Kidney epithelial cell (primary cell): ENCODE measurements around the gene NPTXR. TPM values are rescaled to one million over a fixed set of nuclear protein-coding genes. Genes with fewer than 3 reads are reported as not detected.

Source experiments
- DNase-seq: peaks from one replicate; pipeline ENCODE4 v3.0.0-alpha.2; 2010; ENCODE audit warnings: low read depth
- H3K27me3 ChIP-seq: 2 replicates; pipeline ENCODE4 v1.6.0; 2011; ENCODE audit warnings: low read length; ENCODE audit not compliant: control insufficient read depth, insufficient read depth
- H3K36me3 ChIP-seq: 2 replicates; pipeline ENCODE4 v1.5.1; 2011; ENCODE audit warnings: low read length; ENCODE audit not compliant: control insufficient read depth, insufficient read depth
- H3K4me3 ChIP-seq: 2 replicates; pipeline ENCODE4 v1.5.1; 2011; ENCODE audit warnings: low read depth, mild to moderate bottlenecking, control low read depth, low read length
- CTCF ChIP-seq: IDR thresholded peaks from 2 replicates; pipeline ENCODE4 v1.5.1; 2011; ENCODE audit warnings: mild to moderate bottlenecking, moderate library complexity, low read length, control low read depth, inconsistent platforms; ENCODE audit not compliant: insufficient read depth, poor library complexity, severe bottlenecking
- total RNA-seq: library from RNA; depleted of rRNA; stranded (reverse); fragments of >200 nt; gene quantifications from 2 replicates; pipeline ENCODE4 v1.2.3, GENCODE V29; 2015

Gene NPTXR
- total RNA-seq, 1 donor from 2014 or later: 2.4 TPM

- DNase-seq: no peak
- Histone ChIP-seq H3K4me3 (no peak overlapping the region), H3K27me3 (no peaks in the 10 kb centered on the region), H3K36me3 (peaks cover 2% of the 10 kb centered on the region)
- TF ChIP-seq CTCF: no peak
Observed at GRCh38 chr22:38867471-38868285, 23.9 kb upstream of the NPTXR start.

GRCh38 chr22:38867124-38867455 is 23.3 kb upstream of the NPTXR start:
- Histone ChIP-seq H3K36me3 (peaks cover 2% of the 10 kb centered on the region), H3K4me3 (no peak overlapping the region), H3K27me3 (no peaks in the 10 kb centered on the region)
- no peak for TF ChIP-seq CTCF
- DNase-seq: no peak

- H3K4me3 ChIP-seq: no peak overlapping the region
- no peaks in the 10 kb centered on the region for H3K27me3 ChIP-seq
- TF ChIP-seq CTCF: no peak
- H3K36me3 ChIP-seq: peaks cover 2% of the 10 kb centered on the region
- no peak for DNase-seq
Observed at GRCh38 chr22:38866399-38867123, 22.7 kb upstream of the NPTXR start.

DNA sequence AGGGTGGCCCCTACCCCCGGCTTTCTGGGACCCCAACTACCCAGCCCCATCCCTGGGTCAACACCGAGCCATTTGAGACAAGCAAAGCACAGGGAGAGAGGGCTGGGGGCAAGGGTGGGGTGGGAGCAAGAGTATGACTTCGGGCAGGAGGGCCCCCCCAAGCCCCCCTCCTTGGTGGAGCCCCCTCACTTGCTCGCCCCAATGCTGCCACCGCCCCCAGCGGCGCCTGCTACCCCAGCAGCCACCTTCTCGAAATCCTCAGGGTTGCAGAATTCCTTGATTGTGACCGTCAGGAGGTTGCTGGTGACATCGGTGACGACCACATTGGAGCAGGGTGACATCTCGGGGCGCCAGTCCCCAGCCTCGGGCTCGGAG is 22.2 kb upstream of the NPTXR start:
- TF ChIP-seq CTCF: no peak
- H3K36me3 ChIP-seq: peaks cover 2% of the 10 kb centered on the region
- DNase-seq: no peak
- H3K27me3 ChIP-seq: peaks cover under 1% of the 10 kb centered on the region
- H3K4me3 ChIP-seq: no peak overlapping the region

- Histone ChIP-seq H3K27me3 (peaks cover 6% of the 10 kb centered on the region), H3K4me3 (no peak overlapping the region), H3K36me3 (peaks cover 2% of the 10 kb centered on the region)
- TF ChIP-seq CTCF: no peak
- DNase-seq: no peak
Observed at GRCh38 chr22:38865201-38866023, 21.6 kb upstream of the NPTXR start.
